Activated T-helper 1 cell treated with anti-CD3 and anti-CD28 coated beads, Interleukin-12 subunit alpha, Interleukin-12 subunit beta, Interleukin-2, Interleukin-4 antibody, amounts not matched to agents 30 ng/mL and 10 ng/mL and 1 ng/mL, durations not matched to agents 14 hours and 24 hours and 36 hours (primary cell): ENCODE data around the gene CREB3. TPM values are rescaled to one million over a fixed set of nuclear protein-coding genes. Genes with fewer than 3 reads are reported as not detected.

Experiments used
- DNase-seq: peaks from one replicate; pipeline ENCODE4 v3.0.0; 2021; ENCODE audit warnings: low spot score
- H3K27ac Mint-ChIP-seq: one replicate; pipeline ENCODE4 v1.8.0; 2021; ENCODE audit warnings: mild to moderate bottlenecking, mixed read lengths
- H3K27me3 Mint-ChIP-seq: one replicate; pipeline ENCODE4 v1.8.0; 2022; ENCODE audit warnings: mild to moderate bottlenecking, moderate library complexity, mixed read lengths; ENCODE audit not compliant: insufficient read depth
- H3K36me3 Mint-ChIP-seq: one replicate; pipeline ENCODE4 v1.8.0; 2021; ENCODE audit warnings: low read depth, mixed read lengths
- H3K4me1 Mint-ChIP-seq: one replicate; pipeline ENCODE4 v1.8.0; 2021; ENCODE audit warnings: low read depth, mixed read lengths
- H3K4me3 Mint-ChIP-seq: one replicate; pipeline ENCODE4 v1.8.0; 2021; ENCODE audit warnings: mild to moderate bottlenecking, moderate library complexity, mixed read lengths
- H3K9me3 Mint-ChIP-seq: one replicate; pipeline ENCODE4 v1.8.0; 2021; ENCODE audit warnings: mixed read lengths
- intact Hi-C: fragments of 100-400 bp; cut with micrococcal nuclease; formaldehyde crosslinking; loops from one replicate; pipeline ENCODE4 v1.15.1; 2024
- total RNA-seq: library from RNA; stranded (reverse); gene quantifications from 2 replicates; pipeline ENCODE4 v1.2.3, GENCODE V29; 2022

CREB3 gene
- 32.1 and 32.6 TPM in 2 replicates for total RNA-seq

GRCh38 chr9:35732185-35732799 is at the start of gene CREB3, which contains the start of gene TLN1:
Gene CREB3 (plus strand): TSS chr9:35732666. CDS start chr9:35732773, 107 bp downstream.
Gene TLN1 (minus strand): TSS chr9:35732195. CDS start chr9:35725694, 6,501 bp downstream.
- Mint-ChIP-seq H3K27me3 (no peaks in the 10 kb centered on the region), H3K36me3 (peaks cover 26% of the 10 kb centered on the region), H3K27ac (peak within 1 kb of the TSS; percentile 92), H3K4me1 (peaks cover 22% of the 10 kb centered on the region), H3K9me3 (no peaks in the 10 kb centered on the region), H3K4me3 (no peak within 1 kb of the TSS)
- intact Hi-C loops, result loop anchor here (1.0 kb wide), 12 partner anchors 17 to 660 kb away; partner anchors contain the start of genes ATOSB, CLTA, GBA2 and GNE
- DNase-seq, result peak; percentile 98

- no peak for DNase-seq
- Mint-ChIP-seq H3K4me3 (no peak overlapping the region), H3K27ac (no peak overlapping the region), H3K36me3 (no peaks in the 10 kb centered on the region), H3K9me3 (no peaks in the 10 kb centered on the region), H3K4me1 (peaks cover 5% of the 10 kb centered on the region), H3K27me3 (peaks cover 8% of the 10 kb centered on the region)
- intact Hi-C loops, result no loop called here
These were observed 49.1 kb upstream of the CREB3 start for GRCh38 chr9:35683323-35683722.

GRCh38 chr9:35684921-35685320 is 47.5 kb upstream of the CREB3 start:
- no peak overlapping the region for H3K27ac Mint-ChIP-seq
- peaks cover 14% of the 10 kb centered on the region for H3K4me1 Mint-ChIP-seq
- no peak overlapping the region for H3K4me3 Mint-ChIP-seq
- no peak for DNase-seq
- intact Hi-C loops, result no loop called here
- H3K9me3 Mint-ChIP-seq, result no peaks in the 10 kb centered on the region
- H3K36me3 Mint-ChIP-seq, result no peaks in the 10 kb centered on the region
- H3K27me3 Mint-ChIP-seq, result peaks cover 5% of the 10 kb centered on the region

GRCh38 chr9:35685506-35685905 is 47.0 kb upstream of the CREB3 start:
- peaks cover 14% of the 10 kb centered on the region for H3K4me1 Mint-ChIP-seq
- no peak overlapping the region for H3K4me3 Mint-ChIP-seq
- peaks cover 5% of the 10 kb centered on the region for H3K27me3 Mint-ChIP-seq
- DNase-seq, result no peak
- intact Hi-C loops, result no loop called here
- no peak overlapping the region for H3K27ac Mint-ChIP-seq
- no peaks in the 10 kb centered on the region for H3K9me3 Mint-ChIP-seq
- no peaks in the 10 kb centered on the region for H3K36me3 Mint-ChIP-seq

DNA sequence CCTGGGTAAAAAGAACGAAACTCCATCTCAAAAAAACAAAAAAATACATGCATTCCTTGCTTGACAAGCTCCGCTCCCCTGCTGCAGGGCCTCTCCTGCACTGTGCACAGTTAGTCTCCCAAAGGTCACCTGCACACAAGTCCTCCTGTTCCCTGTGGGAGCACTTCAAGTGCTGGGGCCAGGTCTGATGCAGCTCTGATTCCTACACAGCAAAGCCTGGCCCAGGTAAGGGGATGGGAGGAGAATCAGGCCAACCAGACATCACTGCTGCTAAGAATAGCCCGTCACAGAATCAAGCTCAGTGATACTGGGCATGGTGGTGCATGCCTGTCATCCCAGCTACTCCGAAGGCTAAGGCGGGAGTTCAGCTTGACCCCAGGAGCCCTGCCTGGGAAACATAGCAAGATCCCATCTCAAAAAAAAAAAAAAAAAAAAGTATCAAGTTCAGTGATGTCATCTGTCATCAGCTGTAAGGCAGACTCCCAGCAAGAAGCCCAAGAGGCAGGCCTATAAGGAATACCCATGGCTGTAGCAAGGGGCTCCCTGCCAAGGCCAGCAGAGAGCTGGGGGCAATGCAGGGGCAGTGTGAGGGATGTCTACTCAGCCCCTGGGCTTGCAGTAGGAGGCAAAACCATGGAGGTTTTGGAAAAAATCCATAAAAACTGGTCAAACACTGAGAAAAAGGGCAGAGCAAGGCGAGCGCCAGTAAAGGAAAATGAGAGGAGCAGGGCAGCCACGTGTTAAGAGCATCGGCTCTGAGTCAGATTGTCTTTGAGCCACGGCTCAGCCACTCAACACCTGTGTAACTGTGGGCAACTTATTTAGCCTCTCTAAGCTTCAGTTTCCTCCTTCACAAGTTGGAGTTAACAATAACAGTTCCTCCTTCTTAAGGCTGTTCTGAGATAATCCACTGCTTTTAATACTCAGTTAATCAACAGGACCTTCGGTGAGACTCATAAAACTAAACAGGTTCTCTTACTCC is 46.0 kb upstream of the CREB3 start:
- Mint-ChIP-seq H3K27me3 (peaks cover 5% of the 10 kb centered on the region), H3K36me3 (no peaks in the 10 kb centered on the region), H3K27ac (no peak overlapping the region), H3K9me3 (no peaks in the 10 kb centered on the region), H3K4me3 (no peak overlapping the region), H3K4me1 (peaks cover 20% of the 10 kb centered on the region)
- DNase-seq, result no peak
- intact Hi-C loops, result no loop called here

GRCh38 chr9:35687306-35687705 is 45.2 kb upstream of the CREB3 start:
- Mint-ChIP-seq H3K27me3 (peaks cover 2% of the 10 kb centered on the region), H3K27ac (no peak overlapping the region), H3K4me3 (no peak overlapping the region), H3K9me3 (no peaks in the 10 kb centered on the region), H3K36me3 (no peaks in the 10 kb centered on the region), H3K4me1 (peaks cover 26% of the 10 kb centered on the region)
- intact Hi-C loops, result no loop called here
- DNase-seq, result no peak

GRCh38 chr9:35687972-35688557 is 44.4 kb upstream of the CREB3 start:
- Mint-ChIP-seq H3K4me1 (peaks cover 26% of the 10 kb centered on the region), H3K4me3 (no peak overlapping the region), H3K27me3 (peaks cover 2% of the 10 kb centered on the region), H3K36me3 (no peaks in the 10 kb centered on the region), H3K9me3 (no peaks in the 10 kb centered on the region), H3K27ac (no peak overlapping the region)
- intact Hi-C loops, result loop anchor here (1.0 to 2.0 kb wide), 3 partner anchors 23 to 83 kb away; partner anchors contain the start of genes ARHGEF39 and TESK1
- DNase-seq, result no peak

DNA sequence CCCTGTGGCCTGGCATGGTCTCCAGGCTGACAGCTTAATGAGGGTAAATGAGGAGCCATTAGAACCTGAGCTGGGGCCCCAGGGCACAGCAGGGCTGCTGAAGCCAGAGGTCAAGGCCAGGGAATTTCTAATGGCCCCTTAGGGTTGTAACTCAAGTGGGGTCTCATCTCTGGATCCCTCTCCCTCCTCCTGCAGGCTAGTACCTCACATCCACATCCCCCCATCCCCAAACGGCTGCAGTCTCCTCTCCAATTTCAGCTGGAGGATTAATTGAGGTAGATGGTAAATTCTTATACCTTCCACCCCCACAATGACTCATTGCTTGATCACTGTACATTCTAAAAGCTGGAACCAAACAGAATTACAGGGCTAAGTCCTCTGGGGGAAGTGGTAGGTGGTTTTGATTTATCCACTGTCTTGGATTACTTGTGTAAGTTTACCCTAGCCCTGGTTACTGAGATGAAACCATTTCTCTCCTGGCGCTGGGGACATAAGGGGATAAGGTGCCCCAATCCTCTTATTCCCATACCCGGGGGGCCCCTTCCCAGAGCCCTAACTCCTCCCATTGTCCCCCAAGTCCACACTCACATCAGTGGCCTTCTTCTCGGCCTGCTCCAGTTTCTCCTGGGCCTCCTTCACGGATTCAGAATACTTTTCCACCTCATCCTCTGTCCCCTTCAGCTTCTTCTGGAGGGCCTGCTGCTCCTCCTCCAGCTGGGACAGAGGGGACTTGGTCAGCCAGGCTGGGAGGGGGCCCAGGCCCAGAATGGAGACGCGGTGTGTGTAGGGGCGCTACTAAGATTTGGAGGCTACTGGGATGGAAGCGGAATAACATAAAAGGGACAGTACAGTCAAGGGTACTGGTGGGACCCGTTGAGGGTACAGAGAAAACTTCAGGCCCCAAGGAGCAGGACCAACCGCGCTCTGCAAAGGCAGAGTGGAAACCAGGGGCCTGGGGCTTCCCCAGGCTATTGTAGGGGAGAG is 43.6 kb upstream of the CREB3 start:
- intact Hi-C loops, result loop anchor here (1.0 to 2.0 kb wide), 3 partner anchors 24 to 84 kb away; partner anchors contain the start of genes ARHGEF39 and TESK1
- no peak overlapping the region for H3K27ac Mint-ChIP-seq
- no peaks in the 10 kb centered on the region for H3K36me3 Mint-ChIP-seq
- H3K9me3 Mint-ChIP-seq, result no peaks in the 10 kb centered on the region
- peaks cover 2% of the 10 kb centered on the region for H3K27me3 Mint-ChIP-seq
- H3K4me1 Mint-ChIP-seq, result peaks cover 26% of the 10 kb centered on the region
- peak overlapping the region; percentile 75 for H3K4me3 Mint-ChIP-seq
- DNase-seq, result no peak

DNA sequence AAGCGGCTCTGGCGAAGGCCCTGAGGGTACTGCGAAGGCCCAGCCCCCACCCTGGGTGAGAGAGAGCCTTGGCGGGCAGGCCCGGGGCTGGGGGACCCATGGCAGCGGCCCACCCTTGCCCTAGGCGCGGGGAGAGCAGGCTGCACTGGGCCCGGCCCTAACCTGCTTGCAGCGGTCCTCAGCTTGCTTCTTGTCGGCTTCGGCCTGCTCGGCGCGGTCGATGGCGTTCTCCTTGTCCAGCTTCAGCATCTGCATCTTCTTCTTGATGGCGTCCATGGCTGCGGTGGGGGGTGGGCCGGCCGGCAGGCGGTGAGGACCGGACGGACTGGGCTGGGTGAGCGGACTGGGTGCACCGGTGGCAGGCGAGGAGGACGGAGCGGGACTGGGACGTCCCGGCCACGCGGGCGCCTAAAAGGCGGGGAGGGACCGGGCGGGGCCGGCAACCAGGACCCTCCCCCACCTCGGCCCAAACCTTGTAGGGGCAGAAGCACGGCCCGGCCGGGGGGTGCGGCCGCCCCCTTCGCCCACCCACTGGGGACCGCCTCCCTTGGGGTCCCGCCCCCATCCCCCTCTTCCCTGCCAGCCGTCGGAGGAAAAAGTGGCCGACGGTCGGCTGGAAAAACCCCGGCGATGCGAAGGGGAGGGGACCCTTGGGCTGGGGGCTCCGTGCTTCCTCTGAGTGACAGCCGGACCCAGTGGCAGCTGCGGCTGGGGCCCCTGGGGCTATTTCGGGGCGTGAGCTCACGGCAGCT is 42.7 kb upstream of the CREB3 start, which contains the start of gene TPM2:
Gene TPM2, minus strand, starts transcription at position 384 of the 752 bp plus-strand sequence. Its CDS starts 108 bp downstream, at position 276.
- H3K4me1 Mint-ChIP-seq, result peaks cover 26% of the 10 kb centered on the region
- no peak for DNase-seq
- intact Hi-C loops, result loop anchor here (2.0 kb wide), 3 partner anchors 31 to 85 kb away; partner anchors contain the start of genes CCDC107, RMRP and TESK1
- peak within 1 kb of the TSS; percentile 84 for H3K4me3 Mint-ChIP-seq
- no peaks in the 10 kb centered on the region for H3K9me3 Mint-ChIP-seq
- H3K36me3 Mint-ChIP-seq, result no peaks in the 10 kb centered on the region
- H3K27ac Mint-ChIP-seq, result peak within 1 kb of the TSS; percentile 52
- H3K27me3 Mint-ChIP-seq, result peaks cover 2% of the 10 kb centered on the region

DNA sequence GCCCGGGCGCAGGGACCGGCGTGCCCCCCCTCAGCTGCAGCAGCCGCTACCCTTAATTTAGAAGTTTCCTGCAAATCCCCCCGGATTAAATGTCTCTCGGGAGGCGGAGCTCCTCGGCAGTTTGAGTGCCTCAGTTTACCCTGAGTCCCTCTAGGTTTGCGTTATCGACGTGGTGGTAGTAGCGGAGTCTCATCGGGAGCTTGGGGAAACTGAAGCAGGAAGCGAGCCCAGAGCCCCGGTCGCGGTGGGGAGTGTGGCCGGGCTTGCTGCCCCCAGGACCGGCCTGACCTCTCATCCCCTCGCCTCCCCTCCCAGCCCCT is 42.2 kb upstream of the CREB3 start:
- DNase-seq, result no peak
- Mint-ChIP-seq H3K4me1 (peaks cover 26% of the 10 kb centered on the region), H3K9me3 (no peaks in the 10 kb centered on the region), H3K27ac (peak overlapping the region; percentile 52), H3K36me3 (no peaks in the 10 kb centered on the region), H3K27me3 (peaks cover 2% of the 10 kb centered on the region), H3K4me3 (peak overlapping the region; percentile 71)
- intact Hi-C loops, result loop anchor here (2.0 kb wide), 1 partner anchor 31 kb away; the partner anchor contains the start of genes CCDC107 and RMRP

DNA sequence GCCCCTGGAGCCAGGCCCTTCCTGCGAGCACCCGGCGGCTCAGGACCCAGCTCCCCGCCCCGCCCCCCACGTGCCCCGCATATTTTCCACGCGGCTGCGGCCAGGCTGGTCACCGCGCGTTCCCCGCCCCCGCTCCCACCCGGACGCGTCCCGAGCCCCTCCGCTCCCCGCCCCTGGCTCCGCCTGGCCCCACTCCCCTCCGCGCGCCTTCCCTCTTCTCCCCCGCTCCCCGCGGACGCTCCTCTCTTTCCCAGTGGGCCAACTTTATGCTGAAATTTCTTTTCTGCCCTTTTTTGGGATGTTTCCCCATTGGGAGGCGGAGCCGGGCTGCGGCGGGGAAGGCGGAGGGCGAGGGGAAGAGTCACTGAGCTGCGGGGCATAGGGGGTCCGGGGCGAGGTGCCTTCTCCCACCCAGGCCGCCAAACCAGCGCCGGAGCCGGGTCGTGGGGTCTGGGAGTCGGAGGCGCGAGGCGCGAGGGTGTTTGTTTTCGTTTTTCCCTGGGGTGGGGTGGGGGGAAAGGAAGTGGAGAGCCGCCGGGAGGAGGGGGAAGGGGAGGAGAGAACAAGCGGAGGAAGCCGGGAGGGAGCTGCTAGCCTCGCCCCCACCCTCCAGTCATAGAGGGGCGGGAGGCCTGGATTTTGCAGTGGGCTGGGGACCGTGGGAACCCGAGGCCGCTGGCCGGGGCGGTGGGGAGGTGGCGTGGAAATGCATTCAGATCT is 41.7 kb upstream of the CREB3 start:
- DNase-seq, result peak; percentile 9
- Mint-ChIP-seq H3K4me3 (peak overlapping the region; percentile 84), H3K27me3 (peaks cover 2% of the 10 kb centered on the region), H3K4me1 (peaks cover 26% of the 10 kb centered on the region), H3K36me3 (no peaks in the 10 kb centered on the region), H3K9me3 (no peaks in the 10 kb centered on the region), H3K27ac (peak overlapping the region; percentile 55)
- intact Hi-C loops, result loop anchor here (2.0 kb wide), 1 partner anchor 32 kb away; the partner anchor contains the start of genes CCDC107 and RMRP
